Measurements from ENCODE around the gene BUD31.
A peak's percentile ranks its signal among the peaks of the same experiment; 100 is the strongest.

GRCh38 chr7:99380032-99380822, 28.5 kb upstream of the BUD31 start:
- TF ChIP-seq, protein P1, sequence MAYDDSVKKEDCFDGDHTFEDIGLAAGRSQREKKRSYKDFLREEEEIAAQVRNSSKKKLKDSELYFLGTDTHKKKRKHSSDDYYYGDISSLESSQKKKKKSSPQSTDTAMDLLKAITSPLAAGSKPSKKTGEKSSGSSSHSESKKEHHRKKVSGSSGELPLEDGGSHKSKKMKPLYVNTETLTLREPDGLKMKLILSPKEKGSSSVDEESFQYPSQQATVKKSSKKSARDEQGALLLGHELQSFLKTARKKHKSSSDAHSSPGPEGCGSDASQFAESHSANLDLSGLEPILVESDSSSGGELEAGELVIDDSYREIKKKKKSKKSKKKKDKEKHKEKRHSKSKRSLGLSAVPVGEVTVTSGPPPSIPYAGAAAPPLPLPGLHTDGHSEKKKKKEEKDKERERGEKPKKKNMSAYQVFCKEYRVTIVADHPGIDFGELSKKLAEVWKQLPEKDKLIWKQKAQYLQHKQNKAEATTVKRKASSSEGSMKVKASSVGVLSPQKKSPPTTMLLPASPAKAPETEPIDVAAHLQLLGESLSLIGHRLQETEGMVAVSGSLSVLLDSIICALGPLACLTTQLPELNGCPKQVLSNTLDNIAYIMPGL (CRISPR knock-in tag; IDR thresholded peaks at IDR 0.05): no peak
- no peak for TF ChIP-seq MEF2A (IDR thresholded peaks at IDR 0.05; ENCODE audit: control insufficient read depth, low read depth, low read length)
- TF ChIP-seq SIN3A (IDR thresholded peaks at IDR 0.05; ENCODE audit: borderline replicate concordance in 2 of 2, control insufficient read depth in 1 of 2, low read depth in 2 of 2, low read length in 2 of 2): 0 out of 4 replicates have a peak, but pooled peaks of 1 of the 2 experiments have one; percentile 30
- TF ChIP-seq, protein P2, sequence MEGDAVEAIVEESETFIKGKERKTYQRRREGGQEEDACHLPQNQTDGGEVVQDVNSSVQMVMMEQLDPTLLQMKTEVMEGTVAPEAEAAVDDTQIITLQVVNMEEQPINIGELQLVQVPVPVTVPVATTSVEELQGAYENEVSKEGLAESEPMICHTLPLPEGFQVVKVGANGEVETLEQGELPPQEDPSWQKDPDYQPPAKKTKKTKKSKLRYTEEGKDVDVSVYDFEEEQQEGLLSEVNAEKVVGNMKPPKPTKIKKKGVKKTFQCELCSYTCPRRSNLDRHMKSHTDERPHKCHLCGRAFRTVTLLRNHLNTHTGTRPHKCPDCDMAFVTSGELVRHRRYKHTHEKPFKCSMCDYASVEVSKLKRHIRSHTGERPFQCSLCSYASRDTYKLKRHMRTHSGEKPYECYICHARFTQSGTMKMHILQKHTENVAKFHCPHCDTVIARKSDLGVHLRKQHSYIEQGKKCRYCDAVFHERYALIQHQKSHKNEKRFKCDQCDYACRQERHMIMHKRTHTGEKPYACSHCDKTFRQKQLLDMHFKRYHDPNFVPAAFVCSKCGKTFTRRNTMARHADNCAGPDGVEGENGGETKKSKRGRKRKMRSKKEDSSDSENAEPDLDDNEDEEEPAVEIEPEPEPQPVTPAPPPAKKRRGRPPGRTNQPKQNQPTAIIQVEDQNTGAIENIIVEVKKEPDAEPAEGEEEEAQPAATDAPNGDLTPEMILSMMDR (IDR thresholded peaks at IDR 0.05 in 2 of 3, conservative IDR thresholded peaks at IDR 0.05 in 1 of 3; ENCODE audit: insufficient read depth in 2 of 3, low read depth in 1 of 3, low read length in 3 of 3): no peak
- no peak for TF ChIP-seq ZNF282 (CRISPR knock-in tag; IDR thresholded peaks at IDR 0.05)
- TF ChIP-seq, protein P3, sequence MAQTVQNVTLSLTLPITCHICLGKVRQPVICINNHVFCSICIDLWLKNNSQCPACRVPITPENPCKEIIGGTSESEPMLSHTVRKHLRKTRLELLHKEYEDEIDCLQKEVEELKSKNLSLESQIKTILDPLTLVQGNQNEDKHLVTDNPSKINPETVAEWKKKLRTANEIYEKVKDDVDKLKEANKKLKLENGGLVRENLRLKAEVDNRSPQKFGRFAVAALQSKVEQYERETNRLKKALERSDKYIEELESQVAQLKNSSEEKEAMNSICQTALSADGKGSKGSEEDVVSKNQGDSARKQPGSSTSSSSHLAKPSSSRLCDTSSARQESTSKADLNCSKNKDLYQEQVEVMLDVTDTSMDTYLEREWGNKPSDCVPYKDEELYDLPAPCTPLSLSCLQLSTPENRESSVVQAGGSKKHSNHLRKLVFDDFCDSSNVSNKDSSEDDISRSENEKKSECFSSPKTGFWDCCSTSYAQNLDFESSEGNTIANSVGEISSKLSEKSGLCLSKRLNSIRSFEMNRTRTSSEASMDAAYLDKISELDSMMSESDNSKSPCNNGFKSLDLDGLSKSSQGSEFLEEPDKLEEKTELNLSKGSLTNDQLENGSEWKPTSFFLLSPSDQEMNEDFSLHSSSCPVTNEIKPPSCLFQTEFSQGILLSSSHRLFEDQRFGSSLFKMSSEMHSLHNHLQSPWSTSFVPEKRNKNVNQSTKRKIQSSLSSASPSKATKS (CRISPR knock-in tag; IDR thresholded peaks at IDR 0.05): no peak
